Testis (tissue), 2 donors: ENCODE results near the gene IL22RA1.

ENCODE experiments used
- CTCF ChIP-seq, 3 experiments: fragments of 450-650 bp in 2 of 3; fragments of 200-600 bp in 1 of 3; sonication (generic) in 1 of 3; IDR thresholded peaks; one replicate each; pipeline ENCODE4 v1.5.1; 2016 to 2019; ENCODE audit warnings: antibody characterized with exemption in 3 of 3, mild to moderate bottlenecking in 2 of 3, moderate library complexity in 1 of 3
- POLR2A ChIP-seq: fragments of 450-650 bp; IDR thresholded peaks from one replicate; pipeline ENCODE4 v1.6.1; 2017; ENCODE audit warnings: antibody characterized with exemption, mild to moderate bottlenecking, moderate library complexity

GRCh38 chr1:24117132-24117531 is 25.8 kb downstream of the IL22RA1 start:
- TF ChIP-seq POLR2A: no peak
- no peak for TF ChIP-seq CTCF (IDR thresholded peaks at IDR 0.05)
